Type B pancreatic cell (in vitro differentiated cells): Measurements from ENCODE around the gene ZNRF4. TPM values are rescaled to one million over a fixed set of nuclear protein-coding genes. Genes with fewer than 3 reads are reported as not detected.

ENCODE experiments used
- DNase-seq: peaks from one replicate; pipeline ENCODE4 v3.0.0; 2021; ENCODE audit warnings: mixed read lengths; ENCODE audit not compliant: unreplicated experiment; ENCODE audit errors: extremely low spot score
- H3K27ac Mint-ChIP-seq: 2 replicates; pipeline ENCODE4 v1.8.0; 2021; ENCODE audit warnings: mild to moderate bottlenecking, mixed read lengths
- H3K27me3 Mint-ChIP-seq: 2 replicates; pipeline ENCODE4 v1.8.0; 2021; ENCODE audit warnings: mixed read lengths
- H3K36me3 Mint-ChIP-seq: 2 replicates; pipeline ENCODE4 v1.8.0; 2021; ENCODE audit warnings: mixed read lengths
- H3K4me1 Mint-ChIP-seq: one replicate; pipeline ENCODE4 v1.8.0; 2021; ENCODE audit warnings: mixed read lengths; ENCODE audit not compliant: unreplicated experiment
- H3K4me3 Mint-ChIP-seq: 2 replicates; pipeline ENCODE4 v1.8.0; 2021; ENCODE audit warnings: mild to moderate bottlenecking, mixed read lengths
- H3K9me3 Mint-ChIP-seq: 2 replicates; pipeline ENCODE4 v1.8.0; 2021; ENCODE audit warnings: mixed read lengths
- CTCF ChIP-seq: fragments of 200-600 bp; sonication (generic); conservative IDR thresholded peaks from 2 replicates; pipeline ENCODE4 v1.5.0; 2021; ENCODE audit warnings: antibody characterized with exemption, mild to moderate bottlenecking
- total RNA-seq: library from RNA; stranded (reverse); gene quantifications from 2 replicates; pipeline ENCODE4 v1.2.1, GENCODE V29; 2021; ENCODE audit warnings: low replicate concordance

The ZNRF4 gene
- total RNA-seq, 1 donor from 2014 or later, result not detected

DNA sequence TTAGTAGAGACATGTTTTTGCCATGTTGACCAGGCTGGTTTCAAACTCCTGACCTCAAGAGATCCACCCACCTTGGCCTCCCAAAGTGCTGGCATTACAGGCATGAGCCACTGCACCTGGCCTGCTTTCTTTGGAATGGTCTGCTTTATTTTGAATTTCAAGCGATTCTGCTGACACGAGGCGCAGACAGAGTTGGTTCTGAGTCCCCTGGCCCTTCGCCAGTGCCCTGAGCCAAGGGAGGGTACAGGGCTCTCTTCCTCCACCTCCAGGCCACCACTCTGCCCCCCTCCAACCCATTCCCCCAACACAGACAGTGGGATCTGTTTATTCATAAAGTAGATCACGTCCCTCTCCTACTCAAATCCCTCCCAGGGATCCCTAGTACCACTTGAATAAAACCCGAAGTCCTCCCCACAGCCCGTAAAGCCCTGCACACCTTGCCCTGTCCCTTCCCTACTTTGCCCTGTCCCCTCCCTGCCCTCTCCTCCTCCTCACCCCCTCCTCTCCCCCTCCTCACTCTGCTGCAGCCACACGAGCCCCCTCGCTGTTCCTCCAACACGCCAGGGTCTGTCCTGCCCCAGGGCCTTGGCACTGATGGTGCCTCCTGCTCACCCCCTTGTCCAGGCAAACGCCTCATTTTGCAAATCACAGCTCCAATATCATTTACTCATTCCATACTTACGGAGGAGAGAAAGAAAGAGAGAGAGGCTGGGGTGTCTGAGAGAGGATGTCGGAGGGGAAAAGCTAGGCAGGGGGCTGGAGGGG is 22.4 kb downstream of the ZNRF4 start:
- Mint-ChIP-seq H3K36me3 (no peaks in the 10 kb centered on the region), H3K4me1 (peaks cover 3% of the 10 kb centered on the region), H3K27me3 (peaks cover 24% of the 10 kb centered on the region), H3K4me3 (no peak overlapping the region), H3K27ac (no peak overlapping the region), H3K9me3 (peaks cover 6% of the 10 kb centered on the region)
- no peak for TF ChIP-seq CTCF
- DNase-seq, result no peak

GRCh38 chr19:5478241-5478924 is 23.2 kb downstream of the ZNRF4 start:
- Mint-ChIP-seq H3K27me3 (peaks cover 24% of the 10 kb centered on the region), H3K4me3 (no peak overlapping the region), H3K36me3 (no peaks in the 10 kb centered on the region), H3K4me1 (peaks cover 3% of the 10 kb centered on the region), H3K9me3 (peaks cover 6% of the 10 kb centered on the region), H3K27ac (no peak overlapping the region)
- DNase-seq, result no peak
- TF ChIP-seq CTCF, result no peak

GRCh38 chr19:5478925-5479588 is 23.8 kb downstream of the ZNRF4 start:
- DNase-seq, result no peak
- Mint-ChIP-seq H3K27me3 (peaks cover 24% of the 10 kb centered on the region), H3K4me1 (peaks cover 4% of the 10 kb centered on the region), H3K36me3 (no peaks in the 10 kb centered on the region), H3K4me3 (no peak overlapping the region), H3K9me3 (peaks cover 6% of the 10 kb centered on the region), H3K27ac (no peak overlapping the region)
- no peak for TF ChIP-seq CTCF

DNA sequence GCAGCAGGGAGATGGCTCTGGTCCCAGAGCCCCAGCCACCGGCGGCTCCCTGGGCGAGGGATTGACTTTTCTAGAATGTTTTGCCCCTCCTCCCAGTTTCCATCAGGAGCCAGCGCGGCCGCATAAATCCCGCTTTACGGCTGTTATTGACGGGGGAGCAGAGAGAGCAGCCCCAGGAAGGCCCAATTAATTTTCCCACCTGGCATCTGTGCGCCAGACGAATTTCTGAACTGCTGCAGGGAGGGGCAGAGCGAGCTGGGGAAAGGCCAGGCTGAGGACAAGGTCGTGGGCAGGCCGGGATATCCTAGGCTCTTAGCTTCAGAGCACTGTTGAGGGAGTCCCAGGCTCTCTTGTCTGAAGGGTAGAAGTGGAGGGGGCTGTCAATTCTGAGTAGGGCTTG is 24.7 kb downstream of the ZNRF4 start:
- H3K4me3 Mint-ChIP-seq, result no peak overlapping the region
- no peaks in the 10 kb centered on the region for H3K36me3 Mint-ChIP-seq
- no peak for DNase-seq
- H3K27ac Mint-ChIP-seq, result no peak overlapping the region
- peaks cover 6% of the 10 kb centered on the region for H3K9me3 Mint-ChIP-seq
- peaks cover 28% of the 10 kb centered on the region for H3K27me3 Mint-ChIP-seq
- H3K4me1 Mint-ChIP-seq, result peaks cover 12% of the 10 kb centered on the region
- no peak for TF ChIP-seq CTCF

DNA sequence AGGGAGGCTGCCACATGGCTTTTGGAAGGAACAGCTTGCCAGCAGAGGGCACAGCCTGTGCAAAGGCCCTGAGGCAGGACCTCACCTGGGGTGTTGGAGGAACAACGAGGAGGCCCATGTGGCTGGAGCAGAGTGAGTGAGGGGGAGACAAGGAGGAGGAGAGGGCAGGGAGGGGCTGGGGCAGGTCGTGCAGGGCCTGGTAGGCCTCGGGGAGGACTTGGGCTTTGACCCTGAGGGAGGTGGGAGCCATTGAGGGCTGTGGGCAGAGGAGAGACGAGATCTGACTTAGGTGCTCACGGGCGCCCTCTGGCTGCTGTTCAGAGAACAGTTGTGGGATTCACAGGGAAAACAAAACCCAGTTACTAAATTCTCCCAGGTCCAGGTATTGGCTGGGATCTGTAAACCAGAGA is 25.2 kb downstream of the ZNRF4 start:
- H3K36me3 Mint-ChIP-seq, result no peaks in the 10 kb centered on the region
- DNase-seq, result no peak
- TF ChIP-seq CTCF, result peak; percentile 77
- peaks cover 6% of the 10 kb centered on the region for H3K9me3 Mint-ChIP-seq
- no peak overlapping the region for H3K27ac Mint-ChIP-seq
- peaks cover 16% of the 10 kb centered on the region for H3K4me1 Mint-ChIP-seq
- H3K27me3 Mint-ChIP-seq, result peaks cover 28% of the 10 kb centered on the region
- no peak overlapping the region for H3K4me3 Mint-ChIP-seq
